CD8-positive, alpha-beta memory T cell (primary cell): ENCODE measurements around the gene GLI1. TPM values are rescaled to one million over a fixed set of nuclear protein-coding genes. Genes with fewer than 3 reads are reported as not detected.
A peak's percentile ranks its signal among the peaks of the same experiment; 100 is the strongest.

Source experiments
- CTCF ChIA-PET: fragments of 350-600 bp; sonication (Branson Sonifier 250); formaldehyde crosslinking; loops from one replicate; lab custom pipeline; 2021; ENCODE audit warnings: antibody characterized with exemption; lab: Charles Lee
- POLR2A ChIA-PET: fragments of 350-600 bp; sonication (Branson Sonifier 250); formaldehyde crosslinking; loops from one replicate; lab custom pipeline; 2021; ENCODE audit warnings: antibody characterized with exemption; lab: Charles Lee
- DNase-seq, 5 donors: peaks; one replicate each; pipeline versions ENCODE4 v3.0.0 to v3.0.0-alpha.2; 2020 to 2022; ENCODE audit warnings: mixed read lengths in 1 of 5
- H3K27ac ChIP-seq: one replicate; pipeline ENCODE4 v1.7.0; 2013; ENCODE audit warnings: low read depth, mild to moderate bottlenecking, low read length, moderate library complexity
- H3K27me3 ChIP-seq: 2 replicates; pipeline ENCODE4 v1.7.0; 2013; ENCODE audit warnings: low read length, mild to moderate bottlenecking; ENCODE audit not compliant: insufficient read depth, poor library complexity, severe bottlenecking
- H3K36me3 ChIP-seq: 2 replicates; pipeline ENCODE4 v1.7.0; 2013; ENCODE audit warnings: mild to moderate bottlenecking, low read length, moderate library complexity; ENCODE audit not compliant: insufficient read depth
- H3K4me1 ChIP-seq: 2 replicates; pipeline ENCODE4 v1.7.0; 2013; ENCODE audit warnings: mild to moderate bottlenecking, low read length, moderate library complexity; ENCODE audit not compliant: insufficient read depth
- H3K4me3 ChIP-seq: 2 replicates; pipeline ENCODE4 v1.7.0; 2013; ENCODE audit warnings: mild to moderate bottlenecking, low read length
- H3K9me3 ChIP-seq: 2 replicates; pipeline ENCODE4 v1.7.0; 2013; ENCODE audit warnings: mild to moderate bottlenecking, low read length
- H3K27ac Mint-ChIP-seq, 8 donors: one replicate each; pipeline ENCODE4 v1.8.0; 2020 to 2021; ENCODE audit warnings: mixed read lengths in 8 of 8, mild to moderate bottlenecking in 6 of 8, inconsistent platforms in 3 of 8, moderate library complexity in 3 of 8
- H3K27me3 Mint-ChIP-seq, 2 donors: one replicate each; pipeline ENCODE4 v1.8.0; 2020 to 2021; ENCODE audit warnings: mixed read lengths in 2 of 2, mild to moderate bottlenecking in 1 of 2, moderate library complexity in 1 of 2
- H3K36me3 Mint-ChIP-seq, 3 donors: one replicate each; pipeline ENCODE4 v1.8.0; 2020 to 2021; ENCODE audit warnings: mixed read lengths in 3 of 3, inconsistent platforms in 1 of 3, mild to moderate bottlenecking in 1 of 3
- H3K4me1 Mint-ChIP-seq, 3 donors: one replicate each; pipeline ENCODE4 v1.8.0; 2020 to 2021; ENCODE audit warnings: mixed read lengths in 3 of 3, inconsistent platforms in 1 of 3, mild to moderate bottlenecking in 1 of 3
- H3K4me3 Mint-ChIP-seq, 7 donors: one replicate each; pipeline ENCODE4 v1.8.0; 2020 to 2021; ENCODE audit warnings: mixed read lengths in 7 of 7, mild to moderate bottlenecking in 6 of 7, moderate library complexity in 4 of 7, inconsistent platforms in 2 of 7
- H3K9me3 Mint-ChIP-seq, 5 donors: one replicate each; pipeline ENCODE4 v1.8.0; 2020 to 2022; ENCODE audit warnings: mixed read lengths in 5 of 5, mild to moderate bottlenecking in 3 of 5, moderate library complexity in 2 of 5, inconsistent platforms in 1 of 5
- polyA plus RNA-seq: library from polyadenylated mRNA; unstranded; fragments of 300-500 nt; fragmentation: Illumina TruSeq; gene quantifications from one replicate; pipeline ENCODE4 v1.2.3, GENCODE V29; 2021
- total RNA-seq, 2 experiments: library from RNA; stranded (reverse); gene quantifications; one replicate each; pipeline ENCODE4 v1.2.3, GENCODE V29; 2021

Gene GLI1
- total and polyA plus RNA-seq, 3 experiments from 2014 or later: 0.32 to 0.75 (median 0.55) TPM

DNA sequence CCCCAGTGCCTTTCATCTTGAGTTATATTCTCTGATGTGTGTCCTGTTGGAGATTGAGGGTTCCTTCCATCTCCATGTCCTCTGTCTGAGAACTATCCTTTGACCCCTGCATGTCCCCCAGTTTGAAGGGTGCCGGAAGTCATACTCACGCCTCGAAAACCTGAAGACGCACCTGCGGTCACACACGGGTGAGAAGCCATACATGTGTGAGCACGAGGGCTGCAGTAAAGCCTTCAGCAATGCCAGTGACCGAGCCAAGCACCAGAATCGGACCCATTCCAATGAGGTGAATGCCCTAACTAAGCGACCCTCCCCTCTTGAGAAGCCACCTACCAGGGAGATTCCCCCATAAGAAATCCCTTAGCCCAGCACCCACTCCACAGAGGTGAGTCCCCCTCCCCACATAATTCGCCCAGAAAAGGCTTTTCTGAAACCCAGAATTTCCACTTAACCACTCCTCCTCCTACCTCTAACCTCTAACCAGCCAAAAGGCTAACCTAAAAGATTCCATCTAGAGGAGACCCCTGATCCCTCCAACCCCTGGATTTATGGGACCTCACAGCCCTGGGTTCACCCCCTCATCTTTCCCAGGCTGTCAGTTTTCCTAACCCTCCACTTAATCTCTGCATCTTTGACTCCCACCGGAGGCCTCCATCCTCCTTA lies 7.8 kb downstream of the GLI1 start:
- no peak overlapping the region for H3K27ac ChIP-seq
- no peaks in the 10 kb centered on the region for H3K9me3 ChIP-seq
- H3K27me3 ChIP-seq: no peaks in the 10 kb centered on the region
- peak overlapping the region in 5 of 8 donors; percentile 51 to 87 (median 72) for H3K27ac Mint-ChIP-seq
- H3K9me3 Mint-ChIP-seq: peaks cover 0 to 2% (median 0%) of the 10 kb centered on the region in 5 donors
- peaks cover 21 to 40% (median 22%) of the 10 kb centered on the region in 3 donors for H3K4me1 Mint-ChIP-seq
- no peak for DNase-seq
- ChIA-PET CTCF (no interaction called here), POLR2A (no interaction called here)
- peaks cover 0 to 51% (median 9%) of the 10 kb centered on the region in 3 donors for H3K36me3 Mint-ChIP-seq
- peak overlapping the region in 1 of 7 donors; percentile 40 for H3K4me3 Mint-ChIP-seq
- H3K27me3 Mint-ChIP-seq: peaks cover 6% of the 10 kb centered on the region in 2 donors
- H3K4me1 ChIP-seq: peaks cover 27% of the 10 kb centered on the region
- no peak overlapping the region for H3K4me3 ChIP-seq
- peaks cover 23% of the 10 kb centered on the region for H3K36me3 ChIP-seq

DNA sequence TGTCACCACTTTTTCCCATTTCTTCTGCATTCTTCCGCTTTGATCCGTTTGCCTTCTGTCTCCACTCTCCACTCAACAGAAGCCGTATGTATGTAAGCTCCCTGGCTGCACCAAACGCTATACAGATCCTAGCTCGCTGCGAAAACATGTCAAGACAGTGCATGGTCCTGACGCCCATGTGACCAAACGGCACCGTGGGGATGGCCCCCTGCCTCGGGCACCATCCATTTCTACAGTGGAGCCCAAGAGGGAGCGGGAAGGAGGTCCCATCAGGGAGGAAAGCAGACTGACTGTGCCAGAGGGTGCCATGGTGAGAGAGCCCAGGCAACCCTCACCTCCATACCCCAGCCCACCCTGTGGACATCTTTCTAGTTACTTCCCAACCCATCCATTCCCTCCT lies 8.3 kb downstream of the GLI1 start:
- Histone ChIP-seq H3K27ac (no peak overlapping the region), H3K4me1 (peaks cover 27% of the 10 kb centered on the region), H3K36me3 (peaks cover 29% of the 10 kb centered on the region), H3K9me3 (no peaks in the 10 kb centered on the region), H3K27me3 (no peaks in the 10 kb centered on the region), H3K4me3 (no peak overlapping the region)
- ChIA-PET CTCF (no interaction called here), POLR2A (no interaction called here)
- H3K4me1 Mint-ChIP-seq: peaks cover 21 to 40% (median 21%) of the 10 kb centered on the region in 3 donors
- no peak for DNase-seq
- H3K9me3 Mint-ChIP-seq: peaks cover 0 to 2% (median 0%) of the 10 kb centered on the region in 5 donors
- peaks cover 0 to 2% of the 10 kb centered on the region in 2 donors for H3K27me3 Mint-ChIP-seq
- H3K27ac Mint-ChIP-seq: peak overlapping the region in 5 of 8 donors; percentile 0 to 87 (median 72)
- no peak overlapping the region for H3K4me3 Mint-ChIP-seq
- peaks cover 0 to 54% (median 11%) of the 10 kb centered on the region in 3 donors for H3K36me3 Mint-ChIP-seq

DNA sequence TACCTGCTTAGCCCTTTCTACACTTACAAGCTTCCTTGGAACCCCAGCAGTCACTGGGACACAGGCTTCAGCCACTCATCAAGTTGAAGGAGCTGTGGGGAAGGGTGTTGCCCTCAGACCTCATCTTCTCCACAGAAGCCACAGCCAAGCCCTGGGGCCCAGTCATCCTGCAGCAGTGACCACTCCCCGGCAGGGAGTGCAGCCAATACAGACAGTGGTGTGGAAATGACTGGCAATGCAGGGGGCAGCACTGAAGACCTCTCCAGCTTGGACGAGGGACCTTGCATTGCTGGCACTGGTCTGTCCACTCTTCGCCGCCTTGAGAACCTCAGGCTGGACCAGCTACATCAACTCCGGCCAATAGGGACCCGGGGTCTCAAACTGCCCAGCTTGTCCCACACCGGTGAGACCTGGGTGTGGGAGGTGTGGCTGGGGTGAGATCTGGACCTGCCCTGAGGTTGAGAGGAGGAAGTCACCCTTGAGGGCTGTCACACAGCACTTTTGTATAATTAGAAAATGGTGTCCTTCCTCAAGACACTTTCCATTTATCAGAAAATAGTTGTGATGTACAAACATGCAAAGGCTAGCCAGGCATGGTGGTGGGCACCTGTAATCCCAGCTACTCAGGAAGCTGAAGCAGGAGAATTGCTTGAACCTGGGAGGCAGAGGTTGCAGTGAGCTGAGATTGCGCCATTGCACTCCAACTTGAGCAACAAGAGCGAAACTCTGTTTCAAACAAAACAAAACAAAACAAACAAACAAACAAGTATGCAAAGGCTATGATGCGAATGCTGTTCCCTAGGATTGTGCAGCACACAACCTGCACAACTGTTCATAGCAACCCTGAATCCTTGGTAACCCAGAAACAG lies 9.9 kb downstream of the GLI1 start:
- Histone ChIP-seq H3K9me3 (no peaks in the 10 kb centered on the region), H3K4me3 (no peak overlapping the region), H3K36me3 (peaks cover 42% of the 10 kb centered on the region), H3K27ac (no peak overlapping the region), H3K27me3 (no peaks in the 10 kb centered on the region), H3K4me1 (peaks cover 40% of the 10 kb centered on the region)
- ChIA-PET CTCF (interaction anchor here (1.8 to 1.9 kb wide), 2 partner anchors 9 to 11 kb away, joined by 7 to 9 read pairs; partner anchors contain the start of gene GLI1), POLR2A (no interaction called here)
- Mint-ChIP-seq H3K9me3 (peaks cover 0 to 2% (median 0%) of the 10 kb centered on the region in 5 donors), H3K27me3 (no peaks in the 10 kb centered on the region), H3K36me3 (peaks cover 8 to 68% (median 22%) of the 10 kb centered on the region in 3 donors), H3K27ac (peak overlapping the region in 6 of 8 donors; percentile 14 to 75 (median 47)), H3K4me1 (peaks cover 34 to 51% (median 34%) of the 10 kb centered on the region in 3 donors), H3K4me3 (no peak overlapping the region)
- no peak for DNase-seq

DNA sequence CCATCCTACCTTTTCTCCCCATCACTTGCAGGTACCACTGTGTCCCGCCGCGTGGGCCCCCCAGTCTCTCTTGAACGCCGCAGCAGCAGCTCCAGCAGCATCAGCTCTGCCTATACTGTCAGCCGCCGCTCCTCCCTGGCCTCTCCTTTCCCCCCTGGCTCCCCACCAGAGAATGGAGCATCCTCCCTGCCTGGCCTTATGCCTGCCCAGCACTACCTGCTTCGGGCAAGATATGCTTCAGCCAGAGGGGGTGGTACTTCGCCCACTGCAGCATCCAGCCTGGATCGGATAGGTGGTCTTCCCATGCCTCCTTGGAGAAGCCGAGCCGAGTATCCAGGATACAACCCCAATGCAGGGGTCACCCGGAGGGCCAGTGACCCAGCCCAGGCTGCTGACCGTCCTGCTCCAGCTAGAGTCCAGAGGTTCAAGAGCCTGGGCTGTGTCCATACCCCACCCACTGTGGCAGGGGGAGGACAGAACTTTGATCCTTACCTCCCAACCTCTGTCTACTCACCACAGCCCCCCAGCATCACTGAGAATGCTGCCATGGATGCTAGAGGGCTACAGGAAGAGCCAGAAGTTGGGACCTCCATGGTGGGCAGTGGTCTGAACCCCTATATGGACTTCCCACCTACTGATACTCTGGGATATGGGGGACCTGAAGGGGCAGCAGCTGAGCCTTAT lies 10.8 kb downstream of the GLI1 start:
- DNase-seq: no peak
- POLR2A ChIA-PET: interaction anchor here (1.0 kb wide), 1 partner anchor 10 kb away, joined by 4 read pairs; no protein-coding TSS in a partner anchor
- Mint-ChIP-seq H3K4me3 (no peak overlapping the region), H3K27ac (no peak overlapping the region), H3K9me3 (peaks cover 0 to 2% (median 0%) of the 10 kb centered on the region in 5 donors), H3K36me3 (peaks cover 9 to 74% (median 25%) of the 10 kb centered on the region in 3 donors), H3K27me3 (no peaks in the 10 kb centered on the region), H3K4me1 (peaks cover 39 to 54% (median 40%) of the 10 kb centered on the region in 3 donors)
- Histone ChIP-seq H3K4me3 (no peak overlapping the region), H3K9me3 (no peaks in the 10 kb centered on the region), H3K27me3 (no peaks in the 10 kb centered on the region), H3K36me3 (peaks cover 48% of the 10 kb centered on the region), H3K4me1 (peaks cover 49% of the 10 kb centered on the region), H3K27ac (no peak overlapping the region)
- CTCF ChIA-PET: interaction anchor here (1.8 to 1.9 kb wide), 2 partner anchors 10 to 11 kb away, joined by 7 to 9 read pairs; partner anchors contain the start of gene GLI1

DNA sequence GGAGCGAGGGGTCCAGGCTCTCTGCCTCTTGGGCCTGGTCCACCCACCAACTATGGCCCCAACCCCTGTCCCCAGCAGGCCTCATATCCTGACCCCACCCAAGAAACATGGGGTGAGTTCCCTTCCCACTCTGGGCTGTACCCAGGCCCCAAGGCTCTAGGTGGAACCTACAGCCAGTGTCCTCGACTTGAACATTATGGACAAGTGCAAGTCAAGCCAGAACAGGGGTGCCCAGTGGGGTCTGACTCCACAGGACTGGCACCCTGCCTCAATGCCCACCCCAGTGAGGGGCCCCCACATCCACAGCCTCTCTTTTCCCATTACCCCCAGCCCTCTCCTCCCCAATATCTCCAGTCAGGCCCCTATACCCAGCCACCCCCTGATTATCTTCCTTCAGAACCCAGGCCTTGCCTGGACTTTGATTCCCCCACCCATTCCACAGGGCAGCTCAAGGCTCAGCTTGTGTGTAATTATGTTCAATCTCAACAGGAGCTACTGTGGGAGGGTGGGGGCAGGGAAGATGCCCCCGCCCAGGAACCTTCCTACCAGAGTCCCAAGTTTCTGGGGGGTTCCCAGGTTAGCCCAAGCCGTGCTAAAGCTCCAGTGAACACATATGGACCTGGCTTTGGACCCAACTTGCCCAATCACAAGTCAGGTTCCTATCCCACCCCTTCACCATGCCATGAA lies 11.5 kb downstream of the GLI1 start:
- peaks cover 56% of the 10 kb centered on the region for H3K4me1 ChIP-seq
- Mint-ChIP-seq H3K4me1 (peaks cover 40 to 61% (median 46%) of the 10 kb centered on the region in 3 donors), H3K27me3 (no peaks in the 10 kb centered on the region), H3K36me3 (peaks cover 9 to 80% (median 26%) of the 10 kb centered on the region in 3 donors), H3K27ac (peak overlapping the region in 6 of 8 donors; percentile 17 to 94 (median 62)), H3K4me3 (no peak overlapping the region), H3K9me3 (peaks cover 0 to 2% (median 0%) of the 10 kb centered on the region in 5 donors)
- no peaks in the 10 kb centered on the region for H3K27me3 ChIP-seq
- ChIA-PET POLR2A (interaction anchor here (1.0 kb wide), 1 partner anchor 11 kb away, joined by 4 read pairs; no protein-coding TSS in a partner anchor), CTCF (interaction anchor here (0.7 to 1.8 kb wide), 4 partner anchors 8 to 14 kb away, joined by 3 to 9 read pairs (median 5); partner anchors contain the start of gene GLI1)
- no peak overlapping the region for H3K4me3 ChIP-seq
- peaks cover 48% of the 10 kb centered on the region for H3K36me3 ChIP-seq
- H3K9me3 ChIP-seq: no peaks in the 10 kb centered on the region
- no peak overlapping the region for H3K27ac ChIP-seq
- DNase-seq: no peak

DNA sequence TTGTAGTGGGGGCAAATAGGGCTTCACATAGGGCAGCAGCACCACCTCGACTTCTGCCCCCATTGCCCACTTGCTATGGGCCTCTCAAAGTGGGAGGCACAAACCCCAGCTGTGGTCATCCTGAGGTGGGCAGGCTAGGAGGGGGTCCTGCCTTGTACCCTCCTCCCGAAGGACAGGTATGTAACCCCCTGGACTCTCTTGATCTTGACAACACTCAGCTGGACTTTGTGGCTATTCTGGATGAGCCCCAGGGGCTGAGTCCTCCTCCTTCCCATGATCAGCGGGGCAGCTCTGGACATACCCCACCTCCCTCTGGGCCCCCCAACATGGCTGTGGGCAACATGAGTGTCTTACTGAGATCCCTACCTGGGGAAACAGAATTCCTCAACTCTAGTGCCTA lies 12.1 kb downstream of the GLI1 start:
- H3K4me1 ChIP-seq: peaks cover 61% of the 10 kb centered on the region
- CTCF ChIA-PET: interaction anchor here (0.7 to 1.8 kb wide), 3 partner anchors 9 to 14 kb away, joined by 3 to 6 read pairs (median 4); no protein-coding TSS in a partner anchor

DNA sequence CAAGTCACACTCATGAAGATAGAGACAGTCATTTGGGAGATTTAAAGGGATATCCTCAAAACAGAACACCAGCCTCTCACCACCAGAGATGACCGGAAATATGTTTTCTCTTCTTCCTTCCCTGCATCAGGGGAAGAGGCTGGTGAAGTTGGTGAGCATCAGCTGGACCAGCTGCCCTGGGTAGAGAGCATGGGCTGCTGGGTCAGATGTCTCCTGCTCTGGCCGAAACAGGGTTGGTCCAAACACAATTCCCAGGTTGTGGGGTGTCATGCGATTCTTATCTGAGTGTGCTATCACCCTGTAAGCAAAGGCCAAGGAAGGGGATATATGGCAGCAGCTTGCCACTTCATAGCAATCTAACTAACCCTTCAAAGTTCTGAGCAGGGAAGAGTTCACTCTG lies 12.8 kb downstream of the GLI1 start:
- peaks cover 61% of the 10 kb centered on the region for H3K4me1 ChIP-seq
- DNase-seq: no peak
- Mint-ChIP-seq H3K27me3 (no peaks in the 10 kb centered on the region), H3K36me3 (peaks cover 9 to 88% (median 28%) of the 10 kb centered on the region in 3 donors), H3K4me1 (peaks cover 52 to 68% (median 58%) of the 10 kb centered on the region in 3 donors), H3K4me3 (peak overlapping the region in 3 of 7 donors; percentile 19 to 82 (median 78)), H3K9me3 (peaks cover 0 to 2% (median 0%) of the 10 kb centered on the region in 5 donors), H3K27ac (peak overlapping the region in 6 of 8 donors; percentile 58 to 87 (median 75))
- ChIA-PET CTCF (interaction anchor here (1.6 to 1.8 kb wide), 2 partner anchors 10 to 12 kb away, joined by 4 to 6 read pairs; no protein-coding TSS in a partner anchor), POLR2A (no interaction called here)
- H3K9me3 ChIP-seq: no peaks in the 10 kb centered on the region
- no peak overlapping the region for H3K27ac ChIP-seq
- H3K27me3 ChIP-seq: no peaks in the 10 kb centered on the region
- no peak overlapping the region for H3K4me3 ChIP-seq
- peaks cover 48% of the 10 kb centered on the region for H3K36me3 ChIP-seq

More for the DNA sequence above, 12.1 kb downstream of the GLI1 start:
- DNase-seq: no peak
- no peaks in the 10 kb centered on the region for H3K27me3 ChIP-seq
- H3K36me3 ChIP-seq: peaks cover 48% of the 10 kb centered on the region
- no peak overlapping the region for H3K4me3 ChIP-seq
- no peak overlapping the region for H3K27ac ChIP-seq
- peaks cover 9 to 85% (median 28%) of the 10 kb centered on the region in 3 donors for H3K36me3 Mint-ChIP-seq
- no peaks in the 10 kb centered on the region for H3K27me3 Mint-ChIP-seq
- POLR2A ChIA-PET: no interaction called here
- peaks cover 0 to 2% (median 0%) of the 10 kb centered on the region in 5 donors for H3K9me3 Mint-ChIP-seq
- peak overlapping the region in 1 of 7 donors; percentile 82 for H3K4me3 Mint-ChIP-seq
- no peaks in the 10 kb centered on the region for H3K9me3 ChIP-seq
- H3K4me1 Mint-ChIP-seq: peaks cover 45 to 65% (median 51%) of the 10 kb centered on the region in 3 donors
- peak overlapping the region in 4 of 8 donors; percentile 64 to 94 (median 82) for H3K27ac Mint-ChIP-seq
